BJ (cell line): Measurements from ENCODE around the gene CLDN5. TPM values are rescaled to one million over a fixed set of nuclear protein-coding genes. Genes with fewer than 3 reads are reported as not detected.

Source experiments
- CTCF ChIA-PET: fragments of 350-600 bp; formaldehyde crosslinking; extraction: SDS; loops from one replicate; lab custom pipeline; 2021; ENCODE audit warnings: antibody characterized with exemption, inconsistent platforms; lab: Yijun Ruan, JAX
- POLR2A ChIA-PET: fragments of 300-600 bp; sonication (Branson Sonifier 250); formaldehyde crosslinking; extraction: SDS; loops from one replicate; lab custom pipeline; 2021; ENCODE audit warnings: antibody characterized with exemption; lab: Charles Lee
- DNase-seq: peaks from one replicate; pipeline ENCODE4 v3.0.0-alpha.2; 2011; ENCODE audit warnings: low read depth
- H3K27me3 ChIP-seq: 2 replicates; pipeline ENCODE4 v1.6.0; 2011; ENCODE audit warnings: low read length; ENCODE audit not compliant: control insufficient read depth, insufficient read depth
- H3K36me3 ChIP-seq: 2 replicates; pipeline ENCODE4 v1.5.1; 2011; ENCODE audit warnings: low read length; ENCODE audit not compliant: control insufficient read depth, insufficient read depth
- H3K4me3 ChIP-seq: 2 replicates; pipeline ENCODE4 v1.5.1; 2011; ENCODE audit warnings: low read depth, mild to moderate bottlenecking, control low read depth, low read length
- CTCF ChIP-seq: IDR thresholded peaks from 2 replicates; pipeline ENCODE4 v1.5.1; 2011; ENCODE audit warnings: low read depth, mild to moderate bottlenecking, control low read depth, inconsistent platforms, low read length, moderate library complexity; ENCODE audit not compliant: insufficient read depth
- polyA plus RNA-seq: library from polyadenylated mRNA; depleted of rRNA; stranded (reverse); fragments of >200 nt; gene quantifications from 2 replicates; pipeline ENCODE4 v1.2.3, GENCODE V29; 2011

The CLDN5 gene
- polyA plus RNA-seq, 1 experiment, result 0.05 TPM

GRCh38 chr22:19547620-19548019, 23.4 kb upstream of the CLDN5 start:
- no peak for DNase-seq

GRCh38 chr22:19546680-19547079, 22.5 kb upstream of the CLDN5 start:
- DNase-seq, result no peak
- ChIA-PET POLR2A (no interaction called here), CTCF (no interaction called here)
- H3K36me3 ChIP-seq, result no peaks in the 10 kb centered on the region
- no peak for TF ChIP-seq CTCF
- H3K27me3 ChIP-seq, result peaks cover 5% of the 10 kb centered on the region; the same call in 1 of the 2 replicates
- H3K4me3 ChIP-seq, result no peak overlapping the region

More at GRCh38 chr22:19547620-19548019, 23.4 kb upstream of the CLDN5 start:
- Histone ChIP-seq H3K36me3 (no peaks in the 10 kb centered on the region), H3K27me3 (peaks cover 5% of the 10 kb centered on the region; the same call in 1 of the 2 replicates), H3K4me3 (no peak overlapping the region)
- CTCF ChIA-PET, result no interaction called here
- TF ChIP-seq CTCF, result no peak
- POLR2A ChIA-PET, result no interaction called here

- no peak for DNase-seq
- Histone ChIP-seq H3K4me3 (no peak overlapping the region), H3K27me3 (peaks cover 5% of the 10 kb centered on the region; the same call in 1 of the 2 replicates), H3K36me3 (no peaks in the 10 kb centered on the region)
- no peak for TF ChIP-seq CTCF
- POLR2A ChIA-PET, result interaction anchor here (0.6 kb wide), 1 partner anchor 123 kb away, joined by 4 read pairs; no protein-coding TSS in a partner anchor
- CTCF ChIA-PET, result no interaction called here
These were observed 21.7 kb upstream of the CLDN5 start for GRCh38 chr22:19545935-19546207.

GRCh38 chr22:19543970-19544708, 19.9 kb upstream of the CLDN5 start:
- Histone ChIP-seq H3K27me3 (peaks cover 5% of the 10 kb centered on the region; the same call in 1 of the 2 replicates), H3K36me3 (no peaks in the 10 kb centered on the region), H3K4me3 (no peak overlapping the region)
- ChIA-PET POLR2A (no interaction called here), CTCF (no interaction called here)
- TF ChIP-seq CTCF, result no peak
- DNase-seq, result no peak

GRCh38 chr22:19540394-19540793, 16.2 kb upstream of the CLDN5 start:
- CTCF ChIA-PET, result no interaction called here
- no peak overlapping the region for H3K4me3 ChIP-seq
- POLR2A ChIA-PET, result no interaction called here
- no peak for TF ChIP-seq CTCF
- no peaks in the 10 kb centered on the region for H3K36me3 ChIP-seq
- peaks cover 2% of the 10 kb centered on the region; the same call in 1 of the 2 replicates for H3K27me3 ChIP-seq
- DNase-seq, result no peak
